B cell (primary cell): ENCODE measurements around the gene ADARB2. TPM values are rescaled to one million over a fixed set of nuclear protein-coding genes. Genes with fewer than 3 reads are reported as not detected.

Experiments
- ATAC-seq: fragments of 200-7000 bp; cut with Tn5 transposase; one replicate; pipeline ENCODE4 v1.10.0; 2021; ENCODE audit warnings: low read depth, mild to moderate bottlenecking, moderate number of reproducible peaks, moderate library complexity
- CTCF ChIA-PET: fragments of 350-600 bp; sonication (Branson Sonifier 250); formaldehyde crosslinking; loops from one replicate; lab custom pipeline; 2021; ENCODE audit warnings: antibody characterized with exemption, inconsistent platforms; lab: Charles Lee
- POLR2A ChIA-PET: fragments of 350-600 bp; sonication (Branson Sonifier 250); formaldehyde crosslinking; loops from one replicate; lab custom pipeline; 2021; ENCODE audit warnings: antibody characterized with exemption; lab: Charles Lee
- DNase-seq: peaks from one replicate; pipeline ENCODE4 v3.0.0; 2013
- H2AFZ ChIP-seq: 2 replicates; pipeline ENCODE4 v1.6.1; 2012; ENCODE audit warnings: mild to moderate bottlenecking, low read depth, low read length; ENCODE audit not compliant: insufficient read depth, poor library complexity, severe bottlenecking
- H3K27ac ChIP-seq, 2 donors: 1 replicate in 1 of 2; 2 replicates in 1 of 2; pipeline ENCODE4 v1.5.1; 2012 to 2013; ENCODE audit warnings: low read length in 2 of 2, mild to moderate bottlenecking in 2 of 2, moderate library complexity in 1 of 2
- H3K27me3 ChIP-seq, 4 experiments: fragments of 200-600 bp in 1 of 4; sonication (generic) in 1 of 4; replicated peaks in 1 of 4; 1 replicate in 2 of 4; 2 replicates in 2 of 4; pipeline versions ENCODE4 v1.6.1 to v1.7.0; 2013 to 2016; ENCODE audit warnings: low read length in 3 of 4, mild to moderate bottlenecking in 2 of 4, mixed read lengths in 1 of 4, moderate library complexity in 1 of 4; ENCODE audit not compliant: insufficient read depth in 4 of 4, control insufficient read depth in 3 of 4; ENCODE audit errors: control extremely low read depth in 1 of 4
- H3K36me3 ChIP-seq, 2 experiments: replicated peaks in 1 of 2; 1 replicate in 1 of 2; 2 replicates in 1 of 2; pipeline versions ENCODE4 v1.6.1 to v1.7.1; 2013; ENCODE audit warnings: low read length in 1 of 2; ENCODE audit not compliant: insufficient read depth in 2 of 2, control insufficient read depth in 1 of 2; ENCODE audit errors: control extremely low read depth in 1 of 2, extremely low read depth in 1 of 2
- H3K4me1 ChIP-seq, 2 donors: fragments of 200-600 bp in 1 of 2; sonication (generic) in 1 of 2; 1 replicate in 1 of 2; 2 replicates in 1 of 2; pipeline versions ENCODE4 v1.5.1 to v1.6.1; 2013 to 2017; ENCODE audit warnings: low read length in 2 of 2; ENCODE audit not compliant: control insufficient read depth in 2 of 2, insufficient read depth in 2 of 2
- H3K4me2 ChIP-seq: replicated peaks from 2 replicates; pipeline ENCODE3; 2012; ENCODE audit warnings: mild to moderate bottlenecking, low read depth, low read length; ENCODE audit not compliant: poor library complexity, severe bottlenecking
- H3K4me3 ChIP-seq, 5 experiments: fragments of 200-600 bp in 1 of 5; sonication (generic) in 1 of 5; 1 replicate in 3 of 5; 2 replicates in 2 of 5; pipeline versions ENCODE4 v1.5.1 to v1.7.0; 2011 to 2016; ENCODE audit warnings: low read length in 4 of 5, mild to moderate bottlenecking in 4 of 5, low read depth in 2 of 5, control low read depth in 1 of 5, moderate library complexity in 1 of 5; ENCODE audit not compliant: insufficient read depth in 1 of 5; ENCODE audit errors: control extremely low read depth in 1 of 5, extremely low read depth in 1 of 5
- H3K79me2 ChIP-seq: fragments of 200-600 bp; sonication (generic); one replicate; pipeline ENCODE4 v1.6.0; 2016; ENCODE audit warnings: low read length; ENCODE audit not compliant: control insufficient read depth, insufficient read depth
- H3K9ac ChIP-seq: fragments of 200-600 bp; sonication (generic); 2 replicates; pipeline ENCODE4 v1.6.1; 2017; ENCODE audit warnings: mild to moderate bottlenecking, low read length, moderate library complexity
- H3K9me3 ChIP-seq, 3 donors: one replicate each; pipeline versions ENCODE4 v1.6.1 to v1.7.1; 2013; ENCODE audit warnings: low read length in 2 of 3; ENCODE audit not compliant: control insufficient read depth in 2 of 3, insufficient read depth in 1 of 3; ENCODE audit errors: control extremely low read depth in 1 of 3
- H4K20me1 ChIP-seq: 2 replicates; pipeline ENCODE4 v1.6.0; 2012; ENCODE audit warnings: mild to moderate bottlenecking, low read length; ENCODE audit not compliant: insufficient read depth, control insufficient read depth, poor library complexity, severe bottlenecking
- H3K27ac Mint-ChIP-seq: one replicate; pipeline ENCODE4 v1.8.0; 2021; ENCODE audit warnings: mixed read lengths
- H3K27me3 Mint-ChIP-seq: one replicate; pipeline ENCODE4 v1.8.0; 2021; ENCODE audit warnings: mixed read lengths
- H3K4me1 Mint-ChIP-seq: one replicate; pipeline ENCODE4 v1.8.0; 2021; ENCODE audit warnings: mixed read lengths
- H3K4me3 Mint-ChIP-seq: one replicate; pipeline ENCODE4 v1.8.0; 2021; ENCODE audit warnings: mixed read lengths
- H3K9me3 Mint-ChIP-seq: one replicate; pipeline ENCODE4 v1.8.0; 2022; ENCODE audit warnings: mixed read lengths; ENCODE audit not compliant: insufficient read depth
- CTCF ChIP-seq: fragments of 200-600 bp; IDR thresholded peaks from one replicate; pipeline ENCODE4 v1.8.0; 2022; ENCODE audit warnings: antibody characterized with exemption, mild to moderate bottlenecking
- EZH2 ChIP-seq: IDR thresholded peaks from 2 replicates; pipeline ENCODE4 v1.6.1; 2012; ENCODE audit warnings: borderline replicate concordance, low read depth, mild to moderate bottlenecking, moderate library complexity, low read length; ENCODE audit not compliant: insufficient read depth, poor library complexity, severe bottlenecking
- WGBS: methylation state at CpG from one replicate; pipeline ENCODE4 v1.1.5; 2013; ENCODE audit warnings: missing lambda C conversion rate; ENCODE audit not compliant: insufficient coverage; 5-methylcytosine and 5-hydroxymethylcytosine counted together
- intact Hi-C: fragments of 100-400 bp; cut with micrococcal nuclease; formaldehyde crosslinking; loops from one replicate; pipeline ENCODE4 v1.10.0; 2022
- polyA plus RNA-seq: library from polyadenylated mRNA; depleted of rRNA; stranded (reverse); fragments of >200 nt; gene quantifications from 2 replicates; pipeline ENCODE4 v1.2.3, GENCODE V29; 2012
- total RNA-seq, 2 donors: library from RNA; stranded (reverse); fragments of 120-200 nt in 1 of 2; gene quantifications; 1 replicate in 1 of 2; 2 replicates in 1 of 2; pipeline versions ENCODE4 v1.2.3 to v1.2.4, GENCODE V29; 2013 to 2022

ADARB2 gene
- total and polyA plus RNA-seq, 2 donors (not counting 1 experiment from before 2014, with no cell fraction given), result 0.13 to 0.96 TPM

GRCh38 chr10:1708746-1709145, 28.6 kb downstream of the ADARB2 start:
- H3K4me2 ChIP-seq, result no peak overlapping the region
- H3K27ac ChIP-seq, result no peak overlapping the region
- ATAC-seq (no peak), DNase-seq (no peak)
- no peaks in the 10 kb centered on the region for H3K36me3 ChIP-seq
- peaks cover 15 to 17% of the 10 kb centered on the region in 2 donors for H3K4me1 ChIP-seq
- H4K20me1 ChIP-seq, result no peaks in the 10 kb centered on the region
- no peak overlapping the region for H3K9ac ChIP-seq
- POLR2A ChIA-PET, result no interaction called here
- H3K27me3 ChIP-seq, result peaks cover 0 to 63% (median 28%) of the 10 kb centered on the region in 4 experiments
- TF ChIP-seq CTCF (no peak), EZH2 (no peak)
- H3K79me2 ChIP-seq, result no peaks in the 10 kb centered on the region
- H3K4me3 ChIP-seq, result no peak overlapping the region
- no CpG with 5 or more reads among the region's 7 CpGs for WGBS
- H3K9me3 Mint-ChIP-seq, result no peaks in the 10 kb centered on the region
- peaks cover 22% of the 10 kb centered on the region for H3K4me1 Mint-ChIP-seq
- H2AFZ ChIP-seq, result no peak overlapping the region
- H3K9me3 ChIP-seq, result peaks cover 0 to 41% (median 10%) of the 10 kb centered on the region in 3 donors
- H3K4me3 Mint-ChIP-seq, result no peak overlapping the region
- H3K27ac Mint-ChIP-seq, result no peak overlapping the region
- H3K27me3 Mint-ChIP-seq, result peaks cover 63% of the 10 kb centered on the region
- intact Hi-C loops, result no loop called here
- CTCF ChIA-PET, result no interaction called here

GRCh38 chr10:1706711-1707110, 30.6 kb downstream of the ADARB2 start:
- H3K27ac Mint-ChIP-seq, result peak overlapping the region; percentile 62
- peak; percentile 58 for DNase-seq
- POLR2A ChIA-PET, result no interaction called here

More at GRCh38 chr10:1706711-1707110, 30.6 kb downstream of the ADARB2 start:
- H3K4me3 Mint-ChIP-seq, result peak overlapping the region; percentile 17
- H3K27me3 Mint-ChIP-seq, result peaks cover 69% of the 10 kb centered on the region
- Histone ChIP-seq H3K79me2 (no peaks in the 10 kb centered on the region), H3K4me1 (peaks cover 15 to 17% of the 10 kb centered on the region in 2 donors), H3K4me2 (peak overlapping the region; percentile 51), H3K9me3 (peaks cover 1 to 39% (median 14%) of the 10 kb centered on the region in 3 donors), H3K4me3 (no peak overlapping the region), H3K9ac (no peak overlapping the region), H3K27me3 (peaks cover 0 to 63% (median 25%) of the 10 kb centered on the region in 4 experiments), H4K20me1 (no peaks in the 10 kb centered on the region), H2AFZ (no peak overlapping the region), H3K27ac (no peak overlapping the region), H3K36me3 (no peaks in the 10 kb centered on the region)
- peaks cover 2% of the 10 kb centered on the region for H3K9me3 Mint-ChIP-seq
- no CpG with 5 or more reads among the region's 6 CpGs for WGBS
- peak; percentile 62 for ATAC-seq
- CTCF ChIA-PET, result no interaction called here
- intact Hi-C loops, result no loop called here
- TF ChIP-seq EZH2, result no peak
- no peak for TF ChIP-seq CTCF
- peaks cover 22% of the 10 kb centered on the region for H3K4me1 Mint-ChIP-seq
